Suppressor macrophage treated with lipopolysaccharide for 1 hour (primary cell): ENCODE data around the gene FBLN1.

Experiments used
- DNase-seq, 3 donors: peaks; one replicate each; pipeline ENCODE4 v3.0.0-alpha.2; 2020 to 2022

Gene FBLN1

GRCh38 chr22:45616432-45616831, 113.7 kb downstream of the FBLN1 start:
- peak in 2 of 3 donors; percentile 22 to 30 for DNase-seq

GRCh38 chr22:45617948-45618347, 115.3 kb downstream of the FBLN1 start:
- no peak for DNase-seq

- DNase-seq = no peak
Observed at GRCh38 chr22:45620706-45621105, 118.0 kb downstream of the FBLN1 start.

GRCh38 chr22:45621836-45622600, 119.3 kb downstream of the FBLN1 start:
- DNase-seq = no peak

- peak in 2 of 3 donors; percentile 62 to 64 for DNase-seq
Observed at GRCh38 chr22:45623464-45624145, 120.9 kb downstream of the FBLN1 start.

- no peak for DNase-seq
Observed at GRCh38 chr22:45626198-45626651, 123.5 kb downstream of the FBLN1 start.

- DNase-seq = no peak
Observed at GRCh38 chr22:45627489-45628233, 125.0 kb downstream of the FBLN1 start.

GRCh38 chr22:45628515-45628914, 125.8 kb downstream of the FBLN1 start:
- no peak for DNase-seq

GRCh38 chr22:45629469-45630089, 126.9 kb downstream of the FBLN1 start:
- peak; percentile 38 to 61 (median 49) for DNase-seq

GRCh38 chr22:45630436-45630835, 127.8 kb downstream of the FBLN1 start:
- no peak for DNase-seq

- no peak for DNase-seq
Observed at GRCh38 chr22:45631140-45631840, 128.6 kb downstream of the FBLN1 start.

GRCh38 chr22:45631841-45632238, 129.2 kb downstream of the FBLN1 start:
- no peak for DNase-seq

- DNase-seq = no peak
Observed at GRCh38 chr22:45632791-45633515, 130.3 kb downstream of the FBLN1 start.

GRCh38 chr22:45636683-45637082, 134.0 kb downstream of the FBLN1 start:
- DNase-seq = no peak

- no peak for DNase-seq
Observed at GRCh38 chr22:45638197-45638596, 135.5 kb downstream of the FBLN1 start.

- DNase-seq = peak; percentile 58 to 77 (median 67)
Observed at GRCh38 chr22:45638834-45639746, 136.4 kb downstream of the FBLN1 start.

GRCh38 chr22:45639747-45640102, 137.0 kb downstream of the FBLN1 start:
- no peak for DNase-seq

- no peak for DNase-seq
Observed at GRCh38 chr22:45640291-45640940, 137.7 kb downstream of the FBLN1 start.

GRCh38 chr22:45640941-45641621, 138.4 kb downstream of the FBLN1 start:
- no peak for DNase-seq
